DOHH2 (cell line): ENCODE measurements around the gene TTC3.

Experiments
- H3F3A ChIP-seq: fragments of 200-600 bp; sonication (generic), shearing (Covaris generic); 2 replicates; pipeline ENCODE4 v1.6.0; 2016; ENCODE audit warnings: antibody characterized with exemption, mild to moderate bottlenecking; ENCODE audit not compliant: control insufficient read depth, insufficient read depth
- H3K27ac ChIP-seq: fragments of 200-600 bp; sonication (generic); 2 replicates; pipeline ENCODE4 v1.5.1; 2014; ENCODE audit warnings: low read depth, mild to moderate bottlenecking, low read length, moderate library complexity
- H3K27me3 ChIP-seq: fragments of 200-600 bp; sonication (generic); 2 replicates; pipeline ENCODE4 v1.6.1; 2014; ENCODE audit warnings: mild to moderate bottlenecking, low read length, mixed read lengths; ENCODE audit not compliant: control insufficient read depth
- H3K36me3 ChIP-seq: fragments of 200-600 bp; sonication (generic); 2 replicates; pipeline ENCODE4 v1.6.1; 2014; ENCODE audit warnings: mild to moderate bottlenecking, low read length, moderate library complexity, mixed read lengths; ENCODE audit not compliant: control insufficient read depth
- H3K4me1 ChIP-seq: fragments of 200-600 bp; sonication (generic); 2 replicates; pipeline ENCODE4 v1.6.1; 2014; ENCODE audit warnings: mild to moderate bottlenecking, low read length, mixed read lengths; ENCODE audit not compliant: control insufficient read depth
- H3K4me2 ChIP-seq: fragments of 200-600 bp; sonication (generic); 2 replicates; pipeline ENCODE4 v1.6.0; 2014; ENCODE audit warnings: mild to moderate bottlenecking, low read length, moderate library complexity
- H3K4me3 ChIP-seq: fragments of 200-600 bp; sonication (generic); 2 replicates; pipeline ENCODE4 v1.5.1; 2014; ENCODE audit warnings: mild to moderate bottlenecking, low read length, mixed read lengths
- H3K79me2 ChIP-seq: fragments of 200-600 bp; sonication (generic); 2 replicates; pipeline ENCODE4 v1.6.1; 2014; ENCODE audit warnings: mild to moderate bottlenecking, low read length, mixed read lengths; ENCODE audit not compliant: control insufficient read depth
- H3K9me2 ChIP-seq: fragments of 200-600 bp; sonication (generic); replicated peaks from 2 replicates; pipeline ENCODE4 v1.6.1; 2014; ENCODE audit warnings: mild to moderate bottlenecking, low read length, mixed read lengths; ENCODE audit not compliant: control insufficient read depth
- H3K9me3 ChIP-seq: fragments of 200-600 bp; sonication (generic); 2 replicates; pipeline ENCODE4 v1.6.1; 2014; ENCODE audit warnings: antibody characterized with exemption, low read length, mixed read lengths; ENCODE audit not compliant: control insufficient read depth, insufficient read depth
- H4K20me1 ChIP-seq: fragments of 200-600 bp; sonication (generic); 2 replicates; pipeline ENCODE4 v1.6.0; 2014; ENCODE audit warnings: low read depth, mild to moderate bottlenecking, antibody characterized with exemption, low read length, moderate library complexity; ENCODE audit not compliant: control insufficient read depth, insufficient read depth
- CTCF ChIP-seq: fragments of 200-600 bp; sonication (generic); IDR thresholded peaks from one replicate; pipeline ENCODE4 v1.5.1; 2014; ENCODE audit warnings: antibody characterized with exemption, mild to moderate bottlenecking, low read depth, low read length; ENCODE audit not compliant: poor library complexity, severe bottlenecking
- EZH2phosphoT487 ChIP-seq: fragments of 200-600 bp; sonication (generic); IDR thresholded peaks from 2 replicates; pipeline ENCODE4 v1.6.1; 2017; ENCODE audit warnings: borderline replicate concordance, mild to moderate bottlenecking, antibody characterized with exemption, low read length, moderate library complexity, mixed read lengths

The TTC3 gene

GRCh38 chr21:37224861-37225839 is 152.1 kb downstream of the TTC3 start:
- H3K27me3 ChIP-seq, result no peaks in the 10 kb centered on the region
- peaks cover 3% of the 10 kb centered on the region; the same call in 1 of the 2 replicates for H3F3A ChIP-seq
- H3K27ac ChIP-seq, result no peak overlapping the region
- H3K4me2 ChIP-seq, result no peak overlapping the region
- H3K4me3 ChIP-seq, result no peak overlapping the region
- H3K79me2 ChIP-seq, result peaks cover 84% of the 10 kb centered on the region
- no peaks in the 10 kb centered on the region for H3K9me3 ChIP-seq
- no peak for TF ChIP-seq CTCF
- TF ChIP-seq EZH2phosphoT487, result no peak
- H3K36me3 ChIP-seq, result peaks cover 66% of the 10 kb centered on the region
- peaks cover 19% of the 10 kb centered on the region for H3K4me1 ChIP-seq
- no peaks in the 10 kb centered on the region for H3K9me2 ChIP-seq
- H4K20me1 ChIP-seq, result no peaks in the 10 kb centered on the region

GRCh38 chr21:37226041-37226920 is 153.2 kb downstream of the TTC3 start:
- Histone ChIP-seq H3K4me3 (no peak overlapping the region), H3K4me1 (peaks cover 12% of the 10 kb centered on the region), H3K79me2 (peaks cover 89% of the 10 kb centered on the region), H3K9me2 (no peaks in the 10 kb centered on the region), H3F3A (peaks cover 4% of the 10 kb centered on the region; the same call in 1 of the 2 replicates), H3K36me3 (peaks cover 78% of the 10 kb centered on the region), H3K27ac (no peak overlapping the region), H3K4me2 (no peak overlapping the region), H3K27me3 (no peaks in the 10 kb centered on the region), H3K9me3 (no peaks in the 10 kb centered on the region), H4K20me1 (no peaks in the 10 kb centered on the region)
- TF ChIP-seq EZH2phosphoT487 (no peak), CTCF (no peak)

DNA sequence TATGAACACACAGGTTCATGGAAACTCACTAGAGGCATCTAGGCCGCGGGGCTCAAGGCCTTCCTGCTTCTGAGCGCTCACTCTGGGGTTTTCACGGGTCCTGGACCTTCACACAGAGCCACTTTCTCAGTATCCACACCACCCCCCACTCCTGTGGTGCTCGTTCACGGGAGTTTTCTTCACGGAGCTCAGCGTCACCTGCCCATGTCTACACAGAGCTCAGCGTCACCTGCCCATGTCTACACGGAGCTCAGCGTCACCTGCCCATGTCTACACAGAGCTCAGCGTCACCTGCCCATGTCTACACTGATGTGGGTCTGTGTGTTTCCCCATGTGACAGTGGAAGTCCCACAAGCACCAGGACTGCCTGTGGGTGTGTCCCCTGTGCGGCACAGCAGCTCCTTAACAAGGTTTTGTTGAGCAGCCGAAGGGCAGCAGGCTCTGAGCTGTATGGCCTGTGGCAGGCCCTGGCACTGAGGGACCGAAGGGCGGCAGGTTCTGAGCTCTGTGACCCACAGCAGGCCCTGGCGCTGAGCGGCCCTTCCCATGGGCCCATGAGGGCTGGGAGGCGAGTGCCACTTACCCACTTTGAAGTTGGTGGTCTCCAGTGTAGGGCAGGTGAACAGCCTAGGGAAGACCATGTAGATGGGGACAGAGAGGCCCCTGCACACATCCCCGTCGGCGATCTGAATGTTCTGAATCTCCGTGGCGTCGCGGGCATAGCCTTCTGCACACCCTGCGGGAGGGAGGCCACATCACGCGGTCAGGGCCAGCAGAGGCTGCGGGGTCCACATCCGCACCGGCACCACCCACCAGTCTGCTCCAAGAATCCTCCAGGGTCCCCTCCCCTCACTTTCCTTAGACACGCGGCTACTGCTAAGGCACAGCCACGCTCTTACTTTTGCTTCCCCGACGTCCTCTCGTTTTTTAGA is 154.3 kb downstream of the TTC3 start:
- H3K79me2 ChIP-seq, result peaks cover 86% of the 10 kb centered on the region
- H4K20me1 ChIP-seq, result no peaks in the 10 kb centered on the region
- H3K4me2 ChIP-seq, result no peak overlapping the region
- no peaks in the 10 kb centered on the region for H3K27me3 ChIP-seq
- H3K9me2 ChIP-seq, result no peaks in the 10 kb centered on the region
- H3K36me3 ChIP-seq, result peaks cover 88% of the 10 kb centered on the region
- no peak overlapping the region for H3K4me3 ChIP-seq
- TF ChIP-seq EZH2phosphoT487 (no peak), CTCF (no peak)
- 0 out of 2 replicates have a peak, but pooled peaks cover 4% of the 10 kb centered on the region for H3F3A ChIP-seq
- H3K4me1 ChIP-seq, result peaks cover 9% of the 10 kb centered on the region
- no peak overlapping the region for H3K27ac ChIP-seq
- H3K9me3 ChIP-seq, result no peaks in the 10 kb centered on the region
